Activated B cell treated with CpG ODN at 0.5 μM for 24 hours (primary cell): ENCODE results near the gene UBE2O. TPM values are rescaled to one million over a fixed set of nuclear protein-coding genes. Genes with fewer than 3 reads are reported as not detected.

ENCODE experiments used
- ATAC-seq: fragments of 200-7000 bp; cut with Tn5 transposase; one replicate; pipeline ENCODE4 v1.10.0; 2021; ENCODE audit warnings: low read depth, mild to moderate bottlenecking, moderate library complexity
- CTCF ChIA-PET: fragments of 350-600 bp; sonication (Branson Sonifier 250); formaldehyde crosslinking; loops from one replicate; lab custom pipeline; 2021; ENCODE audit warnings: antibody characterized with exemption; lab: Charles Lee
- POLR2A ChIA-PET: fragments of 350-600 bp; sonication (Branson Sonifier 250); formaldehyde crosslinking; loops from one replicate; lab custom pipeline; 2021; ENCODE audit warnings: antibody characterized with exemption; lab: Charles Lee
- DNase-seq: peaks from one replicate; pipeline ENCODE4 v3.0.0; 2022
- H3K27ac Mint-ChIP-seq: one replicate; pipeline ENCODE4 v1.8.0; 2020; ENCODE audit warnings: mixed read lengths
- H3K27me3 Mint-ChIP-seq: one replicate; pipeline ENCODE4 v1.8.0; 2021; ENCODE audit warnings: mixed read lengths
- H3K36me3 Mint-ChIP-seq: one replicate; pipeline ENCODE4 v1.8.0; 2021; ENCODE audit warnings: low read depth, mixed read lengths
- H3K4me1 Mint-ChIP-seq: one replicate; pipeline ENCODE4 v1.8.0; 2021; ENCODE audit warnings: mixed read lengths
- H3K4me3 Mint-ChIP-seq: one replicate; pipeline ENCODE4 v1.8.0; 2020; ENCODE audit warnings: mild to moderate bottlenecking, mixed read lengths
- H3K9me3 Mint-ChIP-seq: one replicate; pipeline ENCODE4 v1.8.0; 2020; ENCODE audit warnings: mixed read lengths
- intact Hi-C: fragments of 100-400 bp; cut with micrococcal nuclease; formaldehyde crosslinking; loops from one replicate; pipeline ENCODE4 v1.15.1; 2024
- total RNA-seq: library from RNA; stranded (reverse); gene quantifications from 2 replicates; pipeline ENCODE4 v1.2.3, GENCODE V29; 2022
- TF ChIP-seq, protein P1 (sequence below): fragments of 200-600 bp; IDR thresholded peaks from one replicate; pipeline ENCODE4 v1.8.0; 2022; ENCODE audit warnings: antibody characterized with exemption, mild to moderate bottlenecking

The UBE2O gene
- total RNA-seq, 1 donor from 2014 or later: 39.0 TPM

GRCh38 chr17:76416899-76417298 lies 36.1 kb downstream of the UBE2O start:
- no peaks in the 10 kb centered on the region for H3K9me3 Mint-ChIP-seq
- no peaks in the 10 kb centered on the region for H3K27me3 Mint-ChIP-seq
- TF ChIP-seq, protein P1, sequence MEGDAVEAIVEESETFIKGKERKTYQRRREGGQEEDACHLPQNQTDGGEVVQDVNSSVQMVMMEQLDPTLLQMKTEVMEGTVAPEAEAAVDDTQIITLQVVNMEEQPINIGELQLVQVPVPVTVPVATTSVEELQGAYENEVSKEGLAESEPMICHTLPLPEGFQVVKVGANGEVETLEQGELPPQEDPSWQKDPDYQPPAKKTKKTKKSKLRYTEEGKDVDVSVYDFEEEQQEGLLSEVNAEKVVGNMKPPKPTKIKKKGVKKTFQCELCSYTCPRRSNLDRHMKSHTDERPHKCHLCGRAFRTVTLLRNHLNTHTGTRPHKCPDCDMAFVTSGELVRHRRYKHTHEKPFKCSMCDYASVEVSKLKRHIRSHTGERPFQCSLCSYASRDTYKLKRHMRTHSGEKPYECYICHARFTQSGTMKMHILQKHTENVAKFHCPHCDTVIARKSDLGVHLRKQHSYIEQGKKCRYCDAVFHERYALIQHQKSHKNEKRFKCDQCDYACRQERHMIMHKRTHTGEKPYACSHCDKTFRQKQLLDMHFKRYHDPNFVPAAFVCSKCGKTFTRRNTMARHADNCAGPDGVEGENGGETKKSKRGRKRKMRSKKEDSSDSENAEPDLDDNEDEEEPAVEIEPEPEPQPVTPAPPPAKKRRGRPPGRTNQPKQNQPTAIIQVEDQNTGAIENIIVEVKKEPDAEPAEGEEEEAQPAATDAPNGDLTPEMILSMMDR: no peak
- peaks cover 64% of the 10 kb centered on the region for H3K4me1 Mint-ChIP-seq
- DNase-seq (no peak), ATAC-seq (no peak)
- H3K4me3 Mint-ChIP-seq: no peak overlapping the region
- H3K27ac Mint-ChIP-seq: no peak overlapping the region
- POLR2A ChIA-PET: interaction anchor here (1.0 kb wide), 1 partner anchor 35 kb away, joined by 3 read pairs; no protein-coding TSS in a partner anchor
- CTCF ChIA-PET: interaction anchor here (0.7 to 1.0 kb wide), 2 partner anchors 41 to 130 kb away, joined by 3 read pairs; no protein-coding TSS in a partner anchor
- intact Hi-C loops: no loop called here
- peaks cover 26% of the 10 kb centered on the region for H3K36me3 Mint-ChIP-seq

DNA sequence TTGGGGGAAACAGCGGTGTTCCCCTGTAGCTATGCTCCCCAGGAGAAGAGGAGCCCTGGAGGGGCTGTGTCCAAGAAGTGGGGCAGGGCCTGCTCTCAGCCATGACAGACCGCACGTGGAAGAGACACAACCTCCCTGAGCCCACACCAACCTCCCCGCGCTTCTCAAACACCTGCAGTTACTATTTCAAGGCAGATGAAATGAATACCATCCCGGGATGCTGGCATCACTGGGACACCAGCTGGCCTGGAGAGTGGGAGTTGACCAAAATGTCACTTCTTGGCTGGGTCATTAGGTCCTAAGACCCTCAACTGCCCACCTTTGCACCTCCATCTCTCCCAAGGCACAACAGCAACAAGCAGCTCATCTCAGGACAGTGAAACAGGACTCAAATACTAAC lies 36.5 kb downstream of the UBE2O start:
- peaks cover 22% of the 10 kb centered on the region for H3K36me3 Mint-ChIP-seq
- H3K27me3 Mint-ChIP-seq: no peaks in the 10 kb centered on the region
- no peak overlapping the region for H3K4me3 Mint-ChIP-seq
- ATAC-seq (no peak), DNase-seq (no peak)
- intact Hi-C loops: no loop called here
- TF ChIP-seq, protein P1: no peak
- H3K4me1 Mint-ChIP-seq: peaks cover 59% of the 10 kb centered on the region
- CTCF ChIA-PET: interaction anchor here (0.6 to 1.0 kb wide), 3 partner anchors 18 to 130 kb away, joined by 3 read pairs; no protein-coding TSS in a partner anchor
- POLR2A ChIA-PET: interaction anchor here (0.6 kb wide), 1 partner anchor 28 kb away, joined by 3 read pairs; no protein-coding TSS in a partner anchor
- H3K9me3 Mint-ChIP-seq: no peaks in the 10 kb centered on the region
- no peak overlapping the region for H3K27ac Mint-ChIP-seq

- no peaks in the 10 kb centered on the region for H3K27me3 Mint-ChIP-seq
- ATAC-seq (no peak), DNase-seq (no peak)
- POLR2A ChIA-PET: no interaction called here
- TF ChIP-seq, protein P1: no peak
- H3K4me1 Mint-ChIP-seq: peaks cover 54% of the 10 kb centered on the region
- no peak overlapping the region for H3K27ac Mint-ChIP-seq
- no peaks in the 10 kb centered on the region for H3K9me3 Mint-ChIP-seq
- no peak overlapping the region for H3K4me3 Mint-ChIP-seq
- peaks cover 22% of the 10 kb centered on the region for H3K36me3 Mint-ChIP-seq
- CTCF ChIA-PET: no interaction called here
- intact Hi-C loops: no loop called here
These were observed 37.2 kb downstream of the UBE2O start for GRCh38 chr17:76415786-76416185.

DNA sequence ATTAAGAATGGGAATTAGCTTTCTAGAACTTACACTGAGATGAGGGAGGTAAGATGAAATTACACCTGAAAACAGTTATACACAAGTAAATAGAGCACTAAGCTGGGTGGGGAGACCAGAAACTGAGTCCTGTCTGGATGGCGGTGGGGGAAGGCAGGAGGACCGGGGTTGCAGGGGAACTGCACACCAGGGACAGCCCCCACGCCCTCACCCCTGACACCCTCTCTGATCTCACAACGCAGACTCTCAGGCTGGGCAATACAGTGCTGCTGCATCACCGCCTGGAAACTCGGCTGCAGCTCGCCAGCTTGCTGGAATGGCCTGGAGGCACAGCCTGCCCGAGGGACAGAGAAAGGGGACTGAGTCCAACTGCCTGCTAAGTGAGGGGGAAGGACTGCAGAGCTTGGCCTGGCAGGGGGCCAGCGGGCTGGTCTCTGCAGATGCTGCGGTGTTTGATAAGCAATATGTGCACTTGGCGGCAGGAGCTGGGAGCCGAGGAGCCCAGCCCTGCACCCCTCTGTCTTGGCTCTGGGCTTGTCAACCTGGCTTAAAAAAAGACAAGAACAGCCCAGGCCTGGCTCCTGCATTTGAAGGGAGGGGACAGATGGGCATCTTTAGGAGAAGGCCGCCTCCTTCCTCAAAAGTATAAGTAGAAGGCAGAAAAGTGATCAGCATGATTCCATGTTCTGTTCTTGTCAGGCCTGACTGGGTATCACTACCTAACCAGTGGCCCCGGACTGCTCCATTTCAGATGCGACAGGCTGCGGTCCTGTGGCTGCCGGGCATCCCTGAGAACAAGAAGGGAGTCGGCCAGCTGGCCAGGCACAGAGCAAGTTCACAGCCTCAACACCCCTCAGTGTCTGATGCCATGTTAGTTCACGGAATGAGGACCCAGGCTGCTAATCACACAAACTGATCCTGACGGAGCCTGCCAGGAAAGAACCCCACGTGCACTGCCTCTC lies 38.3 kb downstream of the UBE2O start:
- POLR2A ChIA-PET: interaction anchor here (0.6 to 1.0 kb wide), 3 partner anchors 8 to 571 kb away, joined by 3 read pairs; no protein-coding TSS in a partner anchor
- Mint-ChIP-seq H3K4me3 (no peak overlapping the region), H3K27ac (no peak overlapping the region), H3K4me1 (peaks cover 42% of the 10 kb centered on the region), H3K27me3 (no peaks in the 10 kb centered on the region), H3K36me3 (peaks cover 32% of the 10 kb centered on the region), H3K9me3 (no peaks in the 10 kb centered on the region)
- CTCF ChIA-PET: interaction anchor here (0.7 to 9.7 kb wide), 4 partner anchors 17 to 44 kb away, joined by 3 to 81 read pairs (median 6); partner anchors contain the start of gene UBE2O
- TF ChIP-seq, protein P1: no peak
- DNase-seq (no peak), ATAC-seq (no peak)
- intact Hi-C loops: no loop called here

GRCh38 chr17:76411247-76411646 lies 41.7 kb downstream of the UBE2O start:
- peaks cover 24% of the 10 kb centered on the region for H3K36me3 Mint-ChIP-seq
- DNase-seq (no peak), ATAC-seq (no peak)
- H3K9me3 Mint-ChIP-seq: no peaks in the 10 kb centered on the region
- intact Hi-C loops: no loop called here
- TF ChIP-seq, protein P1: no peak
- peaks cover 43% of the 10 kb centered on the region for H3K4me1 Mint-ChIP-seq
- ChIA-PET CTCF (interaction anchor here (1.5 to 9.7 kb wide), 4 partner anchors 12 to 51 kb away, joined by 4 to 81 read pairs (median 10); no protein-coding TSS in a partner anchor), POLR2A (interaction anchor here (0.6 kb wide), 1 partner anchor 99 kb away, joined by 3 read pairs; no protein-coding TSS in a partner anchor)
- H3K27ac Mint-ChIP-seq: no peak overlapping the region
- no peaks in the 10 kb centered on the region for H3K27me3 Mint-ChIP-seq
- H3K4me3 Mint-ChIP-seq: no peak overlapping the region
